GM13977 (cell line): ENCODE measurements around the gene VAMP7.

ENCODE experiments used
- DNase-seq: peaks from one replicate; pipeline ENCODE4 v3.0.0; 2012; ENCODE audit warnings: low spot score
- CTCF ChIP-seq: IDR thresholded peaks from 2 replicates; pipeline ENCODE4 v1.5.1; 2012; ENCODE audit warnings: mild to moderate bottlenecking, control low read depth; ENCODE audit not compliant: insufficient read depth; ENCODE audit errors: extremely low read depth, missing control alignments
- in situ Hi-C: fragments of 300-500 bp; cut with MboI; formaldehyde crosslinking; loops from one replicate; pipeline ENCODE4 v1.12.0; 2022; ENCODE audit warnings: low sequenced_read_pairs, low pct_unique_long_range_greater_than_20kb, mixed read lengths, inconsistent platforms; ENCODE audit not compliant: unreplicated experiment

VAMP7 gene

GRCh38 chrX:155951237-155951789 is 70.2 kb downstream of the VAMP7 start:
- DNase-seq, result no peak
- in situ Hi-C loops, result no loop called here
- TF ChIP-seq CTCF, result no peak

GRCh38 chrX:155953055-155953454 is 71.9 kb downstream of the VAMP7 start:
- no peak for TF ChIP-seq CTCF
- no peak for DNase-seq
- in situ Hi-C loops, result no loop called here

GRCh38 chrX:155954793-155955192 is 73.6 kb downstream of the VAMP7 start:
- in situ Hi-C loops, result no loop called here

GRCh38 chrX:155956099-155956498 is 75.0 kb downstream of the VAMP7 start:
- DNase-seq, result no peak
- in situ Hi-C loops, result no loop called here
- TF ChIP-seq CTCF, result no peak

More at GRCh38 chrX:155954793-155955192, 73.6 kb downstream of the VAMP7 start:
- no peak for DNase-seq
- TF ChIP-seq CTCF, result no peak

- TF ChIP-seq CTCF, result no peak
- no peak for DNase-seq
- in situ Hi-C loops, result no loop called here
These were observed 75.5 kb downstream of the VAMP7 start for GRCh38 chrX:155956649-155957048.

- no peak for TF ChIP-seq CTCF
- DNase-seq, result no peak
- in situ Hi-C loops, result no loop called here
These were observed 76.7 kb downstream of the VAMP7 start for GRCh38 chrX:155957843-155958242.
